NCI-H526 treated with DMSO at 0.1 percent for 48 hours (cell line): Measurements from ENCODE around the gene MYOM1.
"Not testable (repeated sequence)": the region's sequence is repeated elsewhere in the genome, so short reads cannot be mapped to it uniquely, and the experiment has no call there.

ENCODE experiments used
- DNase-seq: peaks from one replicate; lab custom pipeline; 2025; lab: John Stamatoyannopoulos, UW

Gene MYOM1

GRCh38 chr18:3027370-3027891 lies 192.3 kb downstream of the MYOM1 start:
- no peak for DNase-seq

- DNase-seq: no peak
Measured at GRCh38 chr18:3025544-3025943, 194.2 kb downstream of the MYOM1 start.

- not testable (repeated sequence) for DNase-seq
Measured at GRCh38 chr18:3023603-3024002, 196.2 kb downstream of the MYOM1 start.
